Measurements from ENCODE around the gene PATJ. TPM values are rescaled to one million over a fixed set of nuclear protein-coding genes. Genes with fewer than 3 reads are reported as not detected.
"Not testable (repeated sequence)": the region's sequence is repeated elsewhere in the genome, so short reads cannot be mapped to it uniquely, and the experiment has no call there.

Gene PATJ
- total and polyA plus RNA-seq, 2 of the 13 experiments (the other 11 are each of a cell fraction or from before 2014, with no cell fraction given) = 6.2 to 16.8 TPM

- intact Hi-C loops (cut with micrococcal nuclease; ENCODE audit: unreplicated experiment); DNase-seq (ENCODE audit: low spot score); POLR2A ChIA-PET; H3K4me1 ChIP-seq (ENCODE audit: insufficient read depth, low read length); H3K4me2 ChIP-seq (ENCODE audit: low read depth, low read length); H2AFZ ChIP-seq (ENCODE audit: low read length); ATAC-seq; H3K4me3 ChIP-seq (replicated peaks in 1 of 3; ENCODE audit: insufficient read depth in 1 of 3, low read depth in 2 of 3, low read length in 3 of 3); H3K9me3 ChIP-seq (ENCODE audit: low read length); H3K27ac ChIP-seq (ENCODE audit: extremely low read length, insufficient read depth, low read length); H3K9ac ChIP-seq (ENCODE audit: insufficient read depth, low read depth, low read length); H4K20me1 ChIP-seq (ENCODE audit: insufficient read depth, low read length); FAIRE-seq; H3K36me3 ChIP-seq (replicated peaks in 1 of 2; ENCODE audit: control insufficient read depth in 1 of 2, insufficient read depth in 2 of 2, low read length in 2 of 2); H3K27me3 ChIP-seq (ENCODE audit: control insufficient read depth in 1 of 2, insufficient read depth in 2 of 2, low read length in 2 of 2); H3K79me2 ChIP-seq (ENCODE audit: insufficient read depth, low read length); in situ Hi-C loops (cut with HindIII; ENCODE audit: extremely low pct_ligation_motif_present, low pct_unique_long_range_greater_than_20kb); CTCF ChIA-PET (ENCODE audit: low intra/inter-chr PET ratio, low total read pairs); BruUV-seq (replicated peaks): not testable (repeated sequence)
- 49% methylated on average over 9 of the region's 9 CpGs for whole genome bisulfite sequencing (ENCODE audit: low lambda C conversion rate)
Measured at GRCh38 chr1:62220456-62220855, 478.2 kb downstream of the PATJ start.

- H3K4me2 ChIP-seq (ENCODE audit: low read depth, low read length) = no peak overlapping the region
- no TSS peak for BruUV-seq (replicated peaks)
- ATAC-seq = no peak
- H3K27ac ChIP-seq (ENCODE audit: extremely low read length, insufficient read depth, low read length) = no peak overlapping the region
- no peaks in the 10 kb centered on the region for H3K79me2 ChIP-seq (ENCODE audit: insufficient read depth, low read length)
- H3K36me3 ChIP-seq (replicated peaks in 1 of 2; ENCODE audit: control insufficient read depth in 1 of 2, insufficient read depth in 2 of 2, low read length in 2 of 2) = no peaks in the 10 kb centered on the region
- ChIA-PET CTCF (ENCODE audit: low intra/inter-chr PET ratio, low total read pairs) (no interaction called here), POLR2A (no interaction called here)
- H3K4me1 ChIP-seq (ENCODE audit: insufficient read depth, low read length) = no peaks in the 10 kb centered on the region
- H3K9me3 ChIP-seq (ENCODE audit: low read length) = no peaks in the 10 kb centered on the region
- DNase-seq (ENCODE audit: low spot score) = no peak
- H3K4me3 ChIP-seq (replicated peaks in 1 of 3; ENCODE audit: insufficient read depth in 1 of 3, low read depth in 2 of 3, low read length in 3 of 3) = no peak overlapping the region
- no peaks in the 10 kb centered on the region for H3K27me3 ChIP-seq (ENCODE audit: control insufficient read depth in 1 of 2, insufficient read depth in 2 of 2, low read length in 2 of 2)
- in situ Hi-C loops (cut with HindIII; ENCODE audit: extremely low pct_ligation_motif_present, low pct_unique_long_range_greater_than_20kb) = no loop called here
- no peak overlapping the region for H3K9ac ChIP-seq (ENCODE audit: insufficient read depth, low read depth, low read length)
- no peak overlapping the region for H2AFZ ChIP-seq (ENCODE audit: low read length)
- intact Hi-C loops (cut with micrococcal nuclease; ENCODE audit: unreplicated experiment) = no loop called here
- WGBS (ENCODE audit: low lambda C conversion rate) = 88% methylated on average over 1 of the region's 1 CpG
- FAIRE-seq = no peak
- no peaks in the 10 kb centered on the region for H4K20me1 ChIP-seq (ENCODE audit: insufficient read depth, low read length)
- TF ChIP-seq HMGA1 (CRISPR knock-in tag; conservative IDR thresholded peaks at IDR 0.05) (no peak), RERE (CRISPR knock-in tag; IDR thresholded peaks at IDR 0.05; ENCODE audit: low read depth) (no peak), ZFP36L1 (CRISPR knock-in tag; IDR thresholded peaks at IDR 0.05) (no peak), HOMEZ (CRISPR knock-in tag; IDR thresholded peaks at IDR 0.05; ENCODE audit: low read depth) (no peak), ZNF30 (CRISPR knock-in tag; IDR thresholded peaks at IDR 0.05) (no peak), ELF4 (CRISPR knock-in tag; IDR thresholded peaks at IDR 0.05; ENCODE audit: borderline replicate concordance) (no peak), SNAPC5 (CRISPR knock-in tag; IDR thresholded peaks at IDR 0.05; ENCODE audit: borderline replicate concordance) (no peak), ZBTB10 (CRISPR knock-in tag; IDR thresholded peaks at IDR 0.05; ENCODE audit: borderline replicate concordance) (no peak)
Measured at GRCh38 chr1:62221171-62221570, 478.9 kb downstream of the PATJ start.
